Neural cell (in vitro differentiated cells): ENCODE results near the gene LRCH1.

Experiments
- CTCF ChIP-seq: fragments of 450-650 bp; IDR thresholded peaks from 2 replicates; pipeline ENCODE4 v1.5.1; 2014; ENCODE audit warnings: antibody characterized with exemption, mild to moderate bottlenecking, moderate library complexity; ENCODE audit not compliant: poor library complexity, severe bottlenecking
- SMC3 ChIP-seq: fragments of 450-650 bp; conservative IDR thresholded peaks from 2 replicates; pipeline ENCODE4 v1.6.1; 2014; ENCODE audit warnings: antibody characterized with exemption, mild to moderate bottlenecking, moderate library complexity; ENCODE audit not compliant: poor library complexity
- TF ChIP-seq, protein P1 (sequence below): IDR thresholded peaks from 2 replicates; pipeline ENCODE4 v1.6.1; 2012; ENCODE audit warnings: borderline replicate concordance

DNA sequence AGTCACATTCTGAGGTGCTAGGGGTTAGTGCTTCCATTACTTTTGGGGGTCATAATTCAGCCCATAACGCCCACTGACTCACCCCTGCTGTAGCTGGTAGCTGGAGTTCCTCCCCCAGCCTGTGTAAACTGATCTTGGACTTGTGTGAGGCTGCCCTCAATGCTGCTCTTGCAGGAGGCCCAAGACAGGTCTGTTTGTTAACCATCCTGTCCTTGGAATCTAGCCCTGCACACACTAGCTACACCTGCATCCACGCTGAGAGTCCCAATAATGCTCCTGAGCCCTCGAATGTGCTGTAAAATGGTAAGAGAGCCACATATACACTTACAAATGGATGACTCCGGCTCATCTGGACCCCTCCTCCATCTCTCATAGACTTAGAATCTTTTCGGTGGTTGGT, 9.6 kb downstream of the LRCH1 start:
- TF ChIP-seq, protein P1, sequence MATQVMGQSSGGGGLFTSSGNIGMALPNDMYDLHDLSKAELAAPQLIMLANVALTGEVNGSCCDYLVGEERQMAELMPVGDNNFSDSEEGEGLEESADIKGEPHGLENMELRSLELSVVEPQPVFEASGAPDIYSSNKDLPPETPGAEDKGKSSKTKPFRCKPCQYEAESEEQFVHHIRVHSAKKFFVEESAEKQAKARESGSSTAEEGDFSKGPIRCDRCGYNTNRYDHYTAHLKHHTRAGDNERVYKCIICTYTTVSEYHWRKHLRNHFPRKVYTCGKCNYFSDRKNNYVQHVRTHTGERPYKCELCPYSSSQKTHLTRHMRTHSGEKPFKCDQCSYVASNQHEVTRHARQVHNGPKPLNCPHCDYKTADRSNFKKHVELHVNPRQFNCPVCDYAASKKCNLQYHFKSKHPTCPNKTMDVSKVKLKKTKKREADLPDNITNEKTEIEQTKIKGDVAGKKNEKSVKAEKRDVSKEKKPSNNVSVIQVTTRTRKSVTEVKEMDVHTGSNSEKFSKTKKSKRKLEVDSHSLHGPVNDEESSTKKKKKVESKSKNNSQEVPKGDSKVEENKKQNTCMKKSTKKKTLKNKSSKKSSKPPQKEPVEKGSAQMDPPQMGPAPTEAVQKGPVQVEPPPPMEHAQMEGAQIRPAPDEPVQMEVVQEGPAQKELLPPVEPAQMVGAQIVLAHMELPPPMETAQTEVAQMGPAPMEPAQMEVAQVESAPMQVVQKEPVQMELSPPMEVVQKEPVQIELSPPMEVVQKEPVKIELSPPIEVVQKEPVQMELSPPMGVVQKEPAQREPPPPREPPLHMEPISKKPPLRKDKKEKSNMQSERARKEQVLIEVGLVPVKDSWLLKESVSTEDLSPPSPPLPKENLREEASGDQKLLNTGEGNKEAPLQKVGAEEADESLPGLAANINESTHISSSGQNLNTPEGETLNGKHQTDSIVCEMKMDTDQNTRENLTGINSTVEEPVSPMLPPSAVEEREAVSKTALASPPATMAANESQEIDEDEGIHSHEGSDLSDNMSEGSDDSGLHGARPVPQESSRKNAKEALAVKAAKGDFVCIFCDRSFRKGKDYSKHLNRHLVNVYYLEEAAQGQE = no peak
- TF ChIP-seq CTCF (no peak), SMC3 (no peak)
